IMR-90 (cell line): ENCODE results near the gene GAR1. TPM values are rescaled to one million over a fixed set of nuclear protein-coding genes. Genes with fewer than 3 reads are reported as not detected.

Experiments used
- ATAC-seq: fragments of 200-7000 bp; cut with Tn5 transposase; 2 replicates; pipeline ENCODE4 v1.9.1; 2020; ENCODE audit warnings: low read depth, mild to moderate bottlenecking, moderate library complexity
- BruUV-seq: library from RNA; stranded (reverse); fragments of 400-500 nt; replicated peaks from 2 replicates; lab custom pipeline; 2021; lab: Mats Ljungman, UMichigan
- CTCF ChIA-PET: fragments of 300-600 bp; formaldehyde crosslinking; extraction: SDS; loops from one replicate; lab custom pipeline; 2021; ENCODE audit warnings: antibody characterized with exemption; lab: Yijun Ruan, JAX
- POLR2A ChIA-PET: fragments of 300-600 bp; sonication (Branson Sonifier 250); formaldehyde crosslinking; loops from one replicate; lab custom pipeline; 2022; ENCODE audit warnings: antibody characterized with exemption; ENCODE audit not compliant: unreplicated experiment; lab: Charles Lee
- DNase-seq: peaks from one replicate; pipeline ENCODE4 v3.0.0; 2013
- H2AFZ ChIP-seq: replicated peaks from 2 replicates; pipeline ENCODE3; 2013; ENCODE audit warnings: low read length, mild to moderate bottlenecking; ENCODE audit not compliant: poor library complexity
- H2AK5ac ChIP-seq: 2 replicates; pipeline ENCODE4 v1.6.1; 2013; ENCODE audit warnings: low read depth, low read length, inconsistent platforms
- H2AK9ac ChIP-seq: replicated peaks from 2 replicates; pipeline ENCODE3; 2013; ENCODE audit warnings: mild to moderate bottlenecking, low read depth, low read length, moderate library complexity; ENCODE audit not compliant: poor library complexity
- H2BK120ac ChIP-seq: 2 replicates; pipeline ENCODE4 v1.6.1; 2013; ENCODE audit warnings: low read depth, low read length, inconsistent platforms
- H2BK15ac ChIP-seq: 3 replicates; pipeline ENCODE4 v1.6.1; 2013; ENCODE audit warnings: low read depth, low read length, inconsistent platforms
- H2BK20ac ChIP-seq: 2 replicates; pipeline ENCODE4 v1.6.1; 2013; ENCODE audit warnings: low read depth, mild to moderate bottlenecking, inconsistent platforms, low read length, moderate library complexity
- H2BK5ac ChIP-seq: 2 replicates; pipeline ENCODE4 v1.6.1; 2013; ENCODE audit warnings: mild to moderate bottlenecking, low read depth, low read length, inconsistent platforms; ENCODE audit not compliant: poor library complexity, severe bottlenecking
- H3K14ac ChIP-seq: replicated peaks from 2 replicates; pipeline ENCODE4 v1.6.1; 2013; ENCODE audit warnings: low read depth, low read length, inconsistent platforms
- H3K18ac ChIP-seq: 2 replicates; pipeline ENCODE4 v1.6.1; 2013; ENCODE audit warnings: low read depth, low read length, control low read depth
- H3K23ac ChIP-seq: 2 replicates; pipeline ENCODE4 v1.6.1; 2013; ENCODE audit warnings: low read depth, low read length, inconsistent platforms
- H3K27ac ChIP-seq: 2 replicates; pipeline ENCODE4 v1.5.1; 2013; ENCODE audit warnings: mild to moderate bottlenecking, control low read depth, low read length; ENCODE audit not compliant: insufficient read depth
- H3K27me3 ChIP-seq: 2 replicates; pipeline ENCODE4 v1.6.1; 2013; ENCODE audit warnings: low read length; ENCODE audit not compliant: control insufficient read depth, insufficient read depth
- H3K36me3 ChIP-seq: 2 replicates; pipeline ENCODE4 v1.6.1; 2013; ENCODE audit warnings: low read length, mixed read lengths; ENCODE audit not compliant: control insufficient read depth, insufficient read depth
- H3K4ac ChIP-seq: 2 replicates; pipeline ENCODE4 v1.6.1; 2013; ENCODE audit warnings: low read depth, low read length, inconsistent platforms
- H3K4me1 ChIP-seq: 2 replicates; pipeline ENCODE4 v1.6.1; 2013; ENCODE audit warnings: low read length, mixed read lengths; ENCODE audit not compliant: control insufficient read depth, insufficient read depth
- H3K4me2 ChIP-seq: 2 replicates; pipeline ENCODE4 v1.6.1; 2013; ENCODE audit warnings: low read depth, mild to moderate bottlenecking, control low read depth, low read length, moderate library complexity
- H3K4me3 ChIP-seq: 2 replicates; pipeline ENCODE4 v1.5.1; 2013; ENCODE audit warnings: low read depth, mild to moderate bottlenecking, control low read depth, low read length, moderate library complexity; ENCODE audit not compliant: insufficient read depth
- H3K56ac ChIP-seq: 2 replicates; pipeline ENCODE4 v1.6.1; 2013; ENCODE audit warnings: low read length, inconsistent platforms; ENCODE audit not compliant: insufficient read depth; ENCODE audit errors: extremely low read depth
- H3K79me1 ChIP-seq, 2 experiments: 2 replicates each; pipeline ENCODE4 v1.6.1; 2013; ENCODE audit warnings: low read length in 2 of 2, inconsistent platforms in 1 of 2, low read depth in 1 of 2
- H3K9ac ChIP-seq: 2 replicates; pipeline ENCODE4 v1.6.1; 2013; ENCODE audit warnings: low read depth, low read length, control low read depth
- H3K9me1 ChIP-seq: 2 replicates; pipeline ENCODE4 v1.6.1; 2013; ENCODE audit warnings: low read length, inconsistent platforms; ENCODE audit not compliant: insufficient read depth
- H3K9me3 ChIP-seq: 2 replicates; pipeline ENCODE4 v1.6.1; 2013; ENCODE audit warnings: low read length; ENCODE audit not compliant: control insufficient read depth, insufficient read depth
- H4K20me1 ChIP-seq: 2 replicates; pipeline ENCODE4 v1.6.1; 2013; ENCODE audit warnings: low read length, inconsistent platforms; ENCODE audit not compliant: insufficient read depth
- H4K5ac ChIP-seq: 2 replicates; pipeline ENCODE4 v1.6.1; 2013; ENCODE audit warnings: mild to moderate bottlenecking, low read depth, low read length, control low read depth
- H4K8ac ChIP-seq, 2 experiments: 2 replicates each; pipeline ENCODE4 v1.6.1; 2013; ENCODE audit warnings: low read depth in 2 of 2, low read length in 2 of 2, control low read depth in 1 of 2, inconsistent platforms in 1 of 2
- H4K91ac ChIP-seq: 2 replicates; pipeline ENCODE4 v1.6.1; 2013; ENCODE audit warnings: low read depth, low read length, inconsistent platforms; ENCODE audit not compliant: insufficient read depth
- CEBPB ChIP-seq: IDR thresholded peaks from 2 replicates; pipeline ENCODE4 v1.6.1; 2012; ENCODE audit warnings: low read depth, low read length, improper control_type of control experiment
- MXI1 ChIP-seq: IDR thresholded peaks from 2 replicates; pipeline ENCODE4 v1.6.1; 2012; ENCODE audit warnings: low read depth, mild to moderate bottlenecking, low read length, moderate library complexity, borderline replicate concordance
- SMC3 ChIP-seq: fragments of 150-350 bp; IDR thresholded peaks from 2 replicates; pipeline ENCODE4 v1.6.1; 2016; ENCODE audit warnings: low read depth, mild to moderate bottlenecking, antibody characterized with exemption, low read length, moderate library complexity
- WGBS, 2 experiments: methylation state at CpG; one replicate each; pipeline versions ENCODE4 v1.1.5 to v1.1.7; 2013; ENCODE audit warnings: missing lambda C conversion rate in 2 of 2; ENCODE audit not compliant: insufficient read length in 1 of 2; ENCODE audit errors: extremely low coverage in 2 of 2; 5-methylcytosine and 5-hydroxymethylcytosine counted together
- dilution Hi-C: fragments of 300-500 bp; cut with HindIII; formaldehyde crosslinking; loops from one replicate; pipeline ENCODE4 v1.14.3; 2018; ENCODE audit warnings: low sequenced_read_pairs; ENCODE audit not compliant: unreplicated experiment
- in situ Hi-C: fragments of 300-500 bp; cut with MboI; formaldehyde crosslinking; loops from 3 replicates; pipeline ENCODE4 v1.14.3; 2019; ENCODE audit warnings: low sequenced_read_pairs, inconsistent platforms, mixed read lengths
- intact Hi-C: fragments of 100-400 bp; cut with micrococcal nuclease; formaldehyde crosslinking; loops from 2 replicates; pipeline ENCODE4 v1.10.0; 2022
- polyA plus RNA-seq, 3 experiments: library from polyadenylated mRNA; depleted of rRNA; stranded (reverse); fragments of >200 nt; gene quantifications; 2 replicates each; pipeline ENCODE4 v1.2.3, GENCODE V29; 2012; ENCODE audit warnings: low replicate concordance in 1 of 3
- total RNA-seq: library from RNA; depleted of rRNA; stranded (reverse); fragments of >200 nt; gene quantifications from 2 replicates; pipeline ENCODE4 v1.2.3, GENCODE V29; 2012

Gene GAR1
- total and polyA plus RNA-seq, 2 of the 4 experiments (the other 2 are of a cell fraction) = 1.1 to 22.0 TPM

GRCh38 chr4:109827672-109828071, 12.1 kb downstream of the GAR1 start, which contains the start of gene RRH:
RRH (plus strand) TSS chr4:109827972; CDS start chr4:109828028, 56 bp downstream.
- WGBS, 2 experiments = no CpG with 5 or more reads among the region's 2 CpGs
- Histone ChIP-seq H3K56ac (no peak within 1 kb of the TSS), H4K91ac (no peak within 1 kb of the TSS), H4K20me1 (no peaks in the 10 kb centered on the region), H3K4me1 (no peaks in the 10 kb centered on the region), H2BK20ac (no peak within 1 kb of the TSS), H3K18ac (no peak within 1 kb of the TSS), H3K14ac (no peak within 1 kb of the TSS), H4K5ac (no peak within 1 kb of the TSS), H4K8ac (no peak within 1 kb of the TSS), H3K36me3 (peaks cover 3% of the 10 kb centered on the region), H3K9ac (no peak within 1 kb of the TSS), H3K79me1 (0 out of 4 replicates have a peak, but pooled peaks cover 0 to 2% of the 10 kb centered on the region in 2 experiments), H2AFZ (no peak within 1 kb of the TSS), H3K4me3 (no peak within 1 kb of the TSS), H2BK120ac (no peak within 1 kb of the TSS), H3K23ac (no peak within 1 kb of the TSS), H3K9me3 (no peaks in the 10 kb centered on the region), H2BK5ac (no peak within 1 kb of the TSS), H2BK15ac (no peak within 1 kb of the TSS), H3K27me3 (no peaks in the 10 kb centered on the region), H2AK9ac (no peak within 1 kb of the TSS), H2AK5ac (no peak within 1 kb of the TSS), H3K27ac (no peak within 1 kb of the TSS), H3K4me2 (no peak within 1 kb of the TSS), H3K4ac (no peak within 1 kb of the TSS), H3K9me1 (no peaks in the 10 kb centered on the region)
- no peak for TF ChIP-seq MXI1
- no peak for TF ChIP-seq CEBPB
- TF ChIP-seq SMC3 = no peak
- in situ Hi-C loops = no loop called here
- no TSS peak for BruUV-seq
- POLR2A ChIA-PET = no interaction called here
- intact Hi-C loops = loop anchor here (2.0 to 10.0 kb wide), 3 partner anchors 150 to 1003 kb away; no protein-coding TSS in a partner anchor
- ATAC-seq (no peak), DNase-seq (no peak)
- CTCF ChIA-PET = interaction anchor here (0.6 kb wide), 1 partner anchor 11 kb away, joined by 3 read pairs; no protein-coding TSS in a partner anchor
- dilution Hi-C loops = no loop called here
